T-helper 2 cell treated with Interferon-gamma antibody and Interleukin-4, amounts not matched to agents 5 μg/mL and 100 μg/mL, for 36 hours (primary cell): ENCODE measurements around the gene CNPY2.
A peak's percentile ranks its signal among the peaks of the same experiment; 100 is the strongest.
"Not testable (repeated sequence)": the region's sequence is repeated elsewhere in the genome, so short reads cannot be mapped to it uniquely, and the experiment has no call there.

Experiments used
- DNase-seq: peaks from one replicate; pipeline ENCODE4 v3.0.0; 2021; ENCODE audit warnings: low spot score
- H3K27ac Mint-ChIP-seq: one replicate; pipeline ENCODE4 v1.8.0; 2021; ENCODE audit warnings: mild to moderate bottlenecking, mixed read lengths
- H3K27me3 Mint-ChIP-seq: one replicate; pipeline ENCODE4 v1.8.0; 2021; ENCODE audit warnings: low read depth, mixed read lengths
- H3K36me3 Mint-ChIP-seq: one replicate; pipeline ENCODE4 v1.8.0; 2021; ENCODE audit warnings: low read depth, mixed read lengths
- H3K4me1 Mint-ChIP-seq: one replicate; pipeline ENCODE4 v1.8.0; 2021; ENCODE audit warnings: low read depth, mixed read lengths
- H3K4me3 Mint-ChIP-seq: one replicate; pipeline ENCODE4 v1.8.0; 2022; ENCODE audit warnings: mild to moderate bottlenecking, moderate library complexity, mixed read lengths
- H3K9me3 Mint-ChIP-seq: one replicate; pipeline ENCODE4 v1.8.0; 2021; ENCODE audit warnings: mixed read lengths

Gene CNPY2

GRCh38 chr12:56315622-56316473, at the start of gene CNPY2:
Gene CNPY2 (minus strand): TSS chr12:56315988. CDS start chr12:56315217, 771 bp downstream.
- H3K27ac Mint-ChIP-seq = peak within 1 kb of the TSS; percentile 92
- no peaks in the 10 kb centered on the region for H3K27me3 Mint-ChIP-seq
- peak within 1 kb of the TSS; percentile 97 for H3K4me3 Mint-ChIP-seq
- peaks cover 21% of the 10 kb centered on the region for H3K36me3 Mint-ChIP-seq
- H3K9me3 Mint-ChIP-seq = no peaks in the 10 kb centered on the region
- DNase-seq = peak; percentile 88
- H3K4me1 Mint-ChIP-seq = peaks cover 12% of the 10 kb centered on the region

GRCh38 chr12:56362130-56363059, 46.6 kb upstream of the CNPY2 start, which contains the start of gene APOF:
Gene APOF (minus strand): TSS chr12:56362857. CDS start chr12:56362745, 112 bp downstream.
- H3K9me3 Mint-ChIP-seq = no peaks in the 10 kb centered on the region
- H3K27me3 Mint-ChIP-seq = no peaks in the 10 kb centered on the region
- peaks cover 5% of the 10 kb centered on the region for H3K36me3 Mint-ChIP-seq
- no peak for DNase-seq
- peak within 1 kb of the TSS; percentile 96 for H3K4me3 Mint-ChIP-seq
- H3K4me1 Mint-ChIP-seq = peaks cover 23% of the 10 kb centered on the region
- peak within 1 kb of the TSS; percentile 36 for H3K27ac Mint-ChIP-seq

- Mint-ChIP-seq H3K27ac (no peak overlapping the region), H3K27me3 (no peaks in the 10 kb centered on the region), H3K4me1 (peaks cover 23% of the 10 kb centered on the region), H3K9me3 (no peaks in the 10 kb centered on the region), H3K4me3 (peak overlapping the region; percentile 96), H3K36me3 (peaks cover 7% of the 10 kb centered on the region)
- DNase-seq = no peak
Measured at GRCh38 chr12:56361487-56362129, 45.8 kb upstream of the CNPY2 start.

GRCh38 chr12:56359851-56360767, 44.3 kb upstream of the CNPY2 start, which contains the start of gene STAT2:
Gene STAT2 (minus strand): TSS chr12:56360107. CDS start chr12:56356571, 3,536 bp downstream.
- peak within 1 kb of the TSS; percentile 97 for H3K27ac Mint-ChIP-seq
- peaks cover 16% of the 10 kb centered on the region for H3K36me3 Mint-ChIP-seq
- peak within 1 kb of the TSS; percentile 96 for H3K4me3 Mint-ChIP-seq
- peak; percentile 100 for DNase-seq
- H3K27me3 Mint-ChIP-seq = no peaks in the 10 kb centered on the region
- peaks cover 25% of the 10 kb centered on the region for H3K4me1 Mint-ChIP-seq
- no peaks in the 10 kb centered on the region for H3K9me3 Mint-ChIP-seq

GRCh38 chr12:56358836-56359532, 43.2 kb upstream of the CNPY2 start:
- DNase-seq = no peak
- peaks cover 26% of the 10 kb centered on the region for H3K36me3 Mint-ChIP-seq
- no peaks in the 10 kb centered on the region for H3K9me3 Mint-ChIP-seq
- H3K27me3 Mint-ChIP-seq = no peaks in the 10 kb centered on the region
- peak overlapping the region; percentile 97 for H3K27ac Mint-ChIP-seq
- H3K4me1 Mint-ChIP-seq = peaks cover 25% of the 10 kb centered on the region
- peak overlapping the region; percentile 96 for H3K4me3 Mint-ChIP-seq

- H3K4me3 Mint-ChIP-seq = no peak overlapping the region
- H3K4me1 Mint-ChIP-seq = peaks cover 3% of the 10 kb centered on the region
- no peak for DNase-seq
- H3K27me3 Mint-ChIP-seq = no peaks in the 10 kb centered on the region
- H3K36me3 Mint-ChIP-seq = peaks cover 63% of the 10 kb centered on the region
- no peak overlapping the region for H3K27ac Mint-ChIP-seq
- H3K9me3 Mint-ChIP-seq = no peaks in the 10 kb centered on the region
Measured at GRCh38 chr12:56351325-56351724, 35.5 kb upstream of the CNPY2 start.

GRCh38 chr12:56350662-56351061, 34.9 kb upstream of the CNPY2 start:
- Mint-ChIP-seq H3K36me3 (peaks cover 63% of the 10 kb centered on the region), H3K27ac (no peak overlapping the region), H3K27me3 (no peaks in the 10 kb centered on the region), H3K4me3 (no peak overlapping the region), H3K9me3 (no peaks in the 10 kb centered on the region), H3K4me1 (no peaks in the 10 kb centered on the region)
- DNase-seq = no peak

- Mint-ChIP-seq H3K9me3 (no peaks in the 10 kb centered on the region), H3K36me3 (peaks cover 58% of the 10 kb centered on the region), H3K27me3 (no peaks in the 10 kb centered on the region), H3K27ac (no peak overlapping the region), H3K4me1 (no peaks in the 10 kb centered on the region), H3K4me3 (no peak overlapping the region)
- DNase-seq = no peak
Measured at GRCh38 chr12:56348776-56349175, 33.0 kb upstream of the CNPY2 start.

- H3K4me1 Mint-ChIP-seq, H3K4me3 Mint-ChIP-seq, H3K27ac Mint-ChIP-seq, H3K27me3 Mint-ChIP-seq, H3K9me3 Mint-ChIP-seq, DNase-seq: not testable (repeated sequence)
- peaks cover 63% of the 10 kb centered on the region for H3K36me3 Mint-ChIP-seq
Measured at GRCh38 chr12:56347255-56347654, 31.5 kb upstream of the CNPY2 start.

- no peaks in the 10 kb centered on the region for H3K9me3 Mint-ChIP-seq
- no peaks in the 10 kb centered on the region for H3K27me3 Mint-ChIP-seq
- no peak for DNase-seq
- no peak overlapping the region for H3K4me3 Mint-ChIP-seq
- H3K27ac Mint-ChIP-seq = no peak overlapping the region
- no peaks in the 10 kb centered on the region for H3K4me1 Mint-ChIP-seq
- H3K36me3 Mint-ChIP-seq = peaks cover 63% of the 10 kb centered on the region
Measured at GRCh38 chr12:56346675-56347074, 30.9 kb upstream of the CNPY2 start.

- H3K27ac Mint-ChIP-seq, H3K9me3 Mint-ChIP-seq, H3K27me3 Mint-ChIP-seq, DNase-seq, H3K4me3 Mint-ChIP-seq: not testable (repeated sequence)
- Mint-ChIP-seq H3K36me3 (peaks cover 39% of the 10 kb centered on the region), H3K4me1 (peaks cover 22% of the 10 kb centered on the region)
Measured at GRCh38 chr12:56342290-56342689, 26.5 kb upstream of the CNPY2 start.

- DNase-seq = no peak
- no peaks in the 10 kb centered on the region for H3K9me3 Mint-ChIP-seq
- no peaks in the 10 kb centered on the region for H3K27me3 Mint-ChIP-seq
- H3K27ac Mint-ChIP-seq = no peak overlapping the region
- H3K36me3 Mint-ChIP-seq = peaks cover 35% of the 10 kb centered on the region
- no peak overlapping the region for H3K4me3 Mint-ChIP-seq
- H3K4me1 Mint-ChIP-seq = peaks cover 26% of the 10 kb centered on the region
Measured at GRCh38 chr12:56341616-56342015, 25.8 kb upstream of the CNPY2 start.
